Spinal cord (tissue), 10 donors: Measurements from ENCODE around the gene CGAS. TPM values are rescaled to one million over a fixed set of nuclear protein-coding genes. Genes with fewer than 3 reads are reported as not detected.

Source experiments
- DNase-seq, 6 donors: peaks; one replicate each; pipeline versions ENCODE4 v3.0.0 to v3.0.0-alpha.2; 2013 to 2015; ENCODE audit warnings: low spot score in 6 of 6, low read depth in 4 of 6
- H3K27ac ChIP-seq: one replicate; pipeline ENCODE4 v1.5.1; 2013; ENCODE audit warnings: low read depth, low read length, control low read depth
- H3K27me3 ChIP-seq: one replicate; pipeline ENCODE4 v1.6.1; 2013; ENCODE audit warnings: low read length; ENCODE audit not compliant: control insufficient read depth, insufficient read depth
- H3K36me3 ChIP-seq: one replicate; pipeline ENCODE4 v1.6.1; 2013; ENCODE audit warnings: low read length; ENCODE audit not compliant: control insufficient read depth, insufficient read depth
- H3K4me1 ChIP-seq: one replicate; pipeline ENCODE4 v1.6.1; 2013; ENCODE audit warnings: low read length; ENCODE audit not compliant: control insufficient read depth, insufficient read depth
- H3K4me3 ChIP-seq: one replicate; pipeline ENCODE4 v1.5.1; 2013; ENCODE audit warnings: low read depth, low read length, control low read depth
- H3K9me3 ChIP-seq: one replicate; pipeline ENCODE4 v1.6.1; 2013; ENCODE audit warnings: low read length; ENCODE audit not compliant: control insufficient read depth, insufficient read depth
- WGBS: methylation state at CpG from one replicate; pipeline ENCODE4 v1.1.5; 2013; ENCODE audit warnings: missing lambda C conversion rate; ENCODE audit not compliant: insufficient coverage; 5-methylcytosine and 5-hydroxymethylcytosine counted together
- long read RNA-seq, 4 donors: transcript quantifications; one replicate each; lab custom pipeline, GENCODE V29; 2026
- polyA plus RNA-seq, 2 donors: library from polyadenylated mRNA; unstranded; fragments of 120-200 nt; gene quantifications; one replicate each; pipeline ENCODE4 v1.2.1, GENCODE V29; 2013; ENCODE audit not compliant: insufficient read length in 2 of 2
- total RNA-seq, 2 donors: library from RNA; depleted of rRNA in 1 of 2; stranded (reverse); fragments of 120-200 nt in 1 of 2; fragments of >200 nt in 1 of 2; gene quantifications; one replicate each; pipeline versions ENCODE4 v1.2.3 to v1.2.4, GENCODE V29; 2013 to 2014
- donor health status: healthy.

The CGAS gene
- total RNA-seq (1 to 10 TPM; 5.1 to 7.4 TPM), polyA plus RNA-seq (1 to 10 TPM; 2.3 to 3.4 TPM)
- long read RNA-seq, donor 1, partial matches to known transcripts, result 0 of 1 reads
- long read RNA-seq, donor 1, other reads (novel, unspliced or antisense), result 0 of 1 reads
- long read RNA-seq, donor 2, result 0 reads
- long read RNA-seq, donor 3, result 0 reads
- long read RNA-seq, donor 4, partial matches to known transcripts, result 0 of 1 reads
- long read RNA-seq, donor 4, other reads (novel, unspliced or antisense), result 0 of 1 reads

DNA sequence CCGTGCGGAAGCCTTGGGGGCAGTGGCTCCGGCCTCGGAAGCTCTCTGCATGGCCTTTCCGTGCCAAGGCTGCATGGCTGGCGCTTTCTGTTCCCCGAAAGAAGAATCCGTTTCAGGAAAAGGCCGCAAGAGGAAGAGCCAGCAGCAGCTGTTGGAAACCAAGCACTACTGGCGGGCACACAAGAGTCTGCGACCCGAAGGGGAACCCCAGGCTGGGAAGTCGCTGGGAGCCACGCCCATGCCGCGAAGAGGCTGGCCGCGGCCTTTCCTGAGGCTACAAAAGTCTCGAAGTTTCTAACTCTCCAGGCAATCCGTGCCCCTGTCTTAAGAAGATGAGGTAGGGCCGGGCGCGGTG is at the start of gene CGAS:
Gene CGAS, minus strand, starts transcription at position 191 of the 355 bp plus-strand sequence. Its CDS starts 116 bp downstream, at position 75.
- no peaks in the 10 kb centered on the region for H3K36me3 ChIP-seq
- peak in 4 of 6 donors; percentile 7 to 45 (median 15) for DNase-seq
- H3K4me3 ChIP-seq, result peak within 1 kb of the TSS; percentile 56
- WGBS, result 16% methylated on average over 23 of the region's 23 CpGs
- H3K27me3 ChIP-seq, result peaks cover 12% of the 10 kb centered on the region
- H3K27ac ChIP-seq, result peak within 1 kb of the TSS; percentile 78
- no peaks in the 10 kb centered on the region for H3K9me3 ChIP-seq
- peaks cover 16% of the 10 kb centered on the region for H3K4me1 ChIP-seq

DNA sequence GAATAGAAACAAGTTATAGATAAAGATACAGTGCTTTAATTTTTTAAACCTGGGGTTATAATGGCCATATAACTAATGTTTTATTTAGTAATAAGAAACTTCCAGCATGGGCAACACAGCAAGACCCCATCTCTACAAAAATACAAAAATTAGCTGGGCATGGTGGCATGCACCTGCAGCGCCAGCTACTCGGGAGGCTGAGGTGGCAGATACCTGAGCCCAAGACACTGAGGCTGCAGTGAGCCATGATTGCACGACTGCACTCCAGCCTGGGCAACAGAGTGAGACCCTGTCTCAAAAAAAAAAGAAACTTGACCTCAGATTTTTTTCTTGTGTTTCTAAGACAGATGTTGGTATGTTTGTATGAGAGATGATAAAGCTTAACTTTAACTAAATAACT is 45.8 kb upstream of the CGAS start:
- Histone ChIP-seq H3K27ac (no peak overlapping the region), H3K36me3 (peaks cover 30% of the 10 kb centered on the region), H3K4me3 (no peak overlapping the region), H3K9me3 (no peaks in the 10 kb centered on the region), H3K4me1 (no peaks in the 10 kb centered on the region), H3K27me3 (no peaks in the 10 kb centered on the region)
- WGBS, result 96% methylated on average over 3 of the region's 3 CpGs
- no peak for DNase-seq

DNA sequence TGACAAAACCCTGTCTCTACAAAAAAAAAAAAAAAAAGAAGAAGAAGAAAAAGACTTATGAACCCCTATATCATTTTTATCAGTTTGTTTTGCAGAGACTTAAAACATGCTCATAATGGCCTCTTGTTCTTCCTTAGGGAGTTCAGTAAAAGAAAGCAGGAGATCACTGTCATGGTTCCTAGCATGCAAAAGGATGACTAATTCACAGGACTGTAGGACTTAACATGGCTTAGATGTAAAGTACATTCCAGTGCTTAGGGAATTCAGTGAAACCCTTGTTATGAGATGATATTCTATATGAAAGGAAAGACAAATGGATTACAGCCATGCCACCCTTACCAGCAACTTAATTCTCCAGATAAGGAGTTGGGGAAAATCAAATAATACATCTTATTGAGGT is 39.3 kb upstream of the CGAS start:
- Histone ChIP-seq H3K36me3 (peaks cover 42% of the 10 kb centered on the region), H3K27me3 (no peaks in the 10 kb centered on the region), H3K27ac (no peak overlapping the region), H3K9me3 (no peaks in the 10 kb centered on the region), H3K4me1 (no peaks in the 10 kb centered on the region), H3K4me3 (no peak overlapping the region)
- no peak for DNase-seq

DNA sequence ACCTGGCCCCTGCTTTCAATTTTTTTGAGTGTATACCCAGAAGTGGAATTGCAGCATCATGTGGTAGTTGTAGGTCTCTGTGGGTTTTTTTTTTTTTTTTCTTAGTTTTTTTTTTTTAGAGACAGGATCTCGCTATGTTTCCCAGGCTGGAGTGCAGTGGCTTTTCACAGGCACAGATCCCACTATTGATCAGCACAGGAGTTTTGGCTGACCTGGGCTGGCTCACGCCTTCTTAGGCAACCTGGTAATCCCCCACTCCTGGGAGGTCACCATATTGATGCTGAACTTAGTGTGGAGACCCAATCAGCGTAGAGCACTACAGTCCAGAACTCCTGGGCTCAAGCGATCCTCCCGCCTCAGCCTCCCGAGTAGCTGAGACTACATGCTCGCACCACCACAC is 35.4 kb upstream of the CGAS start:
- no peak overlapping the region for H3K4me3 ChIP-seq
- no peaks in the 10 kb centered on the region for H3K27me3 ChIP-seq
- 89% methylated on average over 5 of the region's 7 CpGs for WGBS
- H3K4me1 ChIP-seq, result no peaks in the 10 kb centered on the region
- H3K27ac ChIP-seq, result no peak overlapping the region
- H3K9me3 ChIP-seq, result no peaks in the 10 kb centered on the region
- no peak for DNase-seq
- H3K36me3 ChIP-seq, result peaks cover 45% of the 10 kb centered on the region

DNA sequence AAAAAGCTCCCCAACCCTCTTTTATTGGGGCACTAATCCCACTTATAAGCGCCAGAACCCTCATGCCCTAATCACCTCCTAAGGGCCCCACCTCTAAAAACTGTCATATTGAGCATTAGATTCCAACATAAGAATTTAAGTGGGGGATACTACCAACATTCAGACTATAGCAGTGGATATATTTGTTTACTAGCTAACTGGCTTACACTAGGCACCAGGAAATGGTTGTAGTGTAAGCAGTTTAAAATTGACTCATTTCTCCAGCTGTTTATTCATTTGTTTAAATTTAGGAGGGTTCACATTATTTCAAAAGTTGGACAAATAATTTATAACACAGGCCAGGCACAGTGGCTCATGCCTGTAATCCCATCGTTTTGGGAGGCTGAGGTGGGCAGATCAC is 32.3 kb upstream of the CGAS start:
- DNase-seq, result no peak
- Histone ChIP-seq H3K36me3 (peaks cover 60% of the 10 kb centered on the region), H3K9me3 (no peaks in the 10 kb centered on the region), H3K4me1 (no peaks in the 10 kb centered on the region), H3K27me3 (no peaks in the 10 kb centered on the region), H3K27ac (no peak overlapping the region), H3K4me3 (no peak overlapping the region)
- no CpG with 5 or more reads among the region's 2 CpGs for WGBS

DNA sequence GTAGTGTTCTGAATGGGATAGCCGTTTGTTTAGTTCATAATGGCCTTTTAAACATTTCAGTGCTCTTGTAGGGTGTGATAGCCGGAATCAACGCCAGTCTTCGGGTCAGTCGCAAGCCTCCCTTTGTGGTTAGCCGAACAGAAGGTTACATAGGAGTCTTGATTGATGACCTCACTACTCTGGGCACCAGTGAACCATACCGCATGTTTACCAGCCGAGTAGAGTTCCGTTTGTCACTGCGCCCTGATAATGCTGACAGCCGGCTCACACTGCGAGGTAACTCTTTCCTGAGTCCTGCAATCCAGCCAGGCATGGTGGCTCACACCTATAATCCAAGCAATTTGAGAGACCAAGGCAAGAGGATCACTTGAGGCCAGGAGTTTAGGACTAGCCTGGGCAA is 29.9 kb upstream of the CGAS start:
- H3K27ac ChIP-seq, result no peak overlapping the region
- H3K36me3 ChIP-seq, result peaks cover 68% of the 10 kb centered on the region
- WGBS, result 89% methylated on average over 11 of the region's 12 CpGs
- no peaks in the 10 kb centered on the region for H3K4me1 ChIP-seq
- no peak overlapping the region for H3K4me3 ChIP-seq
- no peaks in the 10 kb centered on the region for H3K27me3 ChIP-seq
- no peak for DNase-seq
- no peaks in the 10 kb centered on the region for H3K9me3 ChIP-seq

DNA sequence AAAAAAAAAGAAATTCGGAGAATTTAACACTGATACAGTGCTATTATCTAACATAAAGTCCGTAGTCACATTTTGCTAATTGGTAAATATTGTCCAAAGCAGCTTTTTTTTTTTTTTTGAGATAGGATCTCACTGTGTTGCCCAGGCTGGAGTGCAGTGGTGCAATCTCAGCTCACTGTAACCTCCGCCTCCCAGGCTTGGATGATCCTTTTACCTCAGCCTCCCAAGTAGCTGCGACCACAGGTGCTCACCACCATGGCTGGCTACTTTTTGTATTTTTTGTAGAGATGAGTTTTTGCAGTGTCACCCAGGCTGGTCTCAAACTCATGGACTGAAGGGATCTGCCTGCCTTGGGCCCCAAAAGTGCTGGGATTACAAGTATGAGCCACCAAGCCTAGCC is 25.3 kb upstream of the CGAS start:
- Histone ChIP-seq H3K27ac (no peak overlapping the region), H3K9me3 (no peaks in the 10 kb centered on the region), H3K27me3 (no peaks in the 10 kb centered on the region), H3K4me1 (no peaks in the 10 kb centered on the region), H3K36me3 (peaks cover 75% of the 10 kb centered on the region), H3K4me3 (no peak overlapping the region)
- no CpG with 5 or more reads among the region's 4 CpGs for WGBS
- DNase-seq, result no peak

DNA sequence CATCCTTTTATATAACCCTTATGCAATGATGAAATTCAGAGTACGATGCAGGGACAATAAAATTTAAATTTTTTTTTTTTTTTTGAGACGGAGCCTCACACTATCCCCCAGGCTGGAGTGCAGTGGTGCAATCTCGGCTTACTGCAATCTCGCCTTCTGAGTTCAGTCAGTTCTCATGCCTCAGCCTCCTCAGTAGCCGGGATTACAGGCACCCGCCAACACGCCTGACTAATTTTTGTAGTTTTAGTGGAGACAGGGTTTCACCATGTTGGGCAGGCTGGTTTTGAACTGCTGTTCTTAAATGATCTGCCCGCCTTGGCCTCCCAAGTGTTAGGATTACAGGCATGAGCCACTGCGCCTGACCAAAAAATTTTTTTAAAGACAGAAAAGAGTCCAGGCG is 24.6 kb upstream of the CGAS start:
- H3K27ac ChIP-seq, result no peak overlapping the region
- peaks cover 69% of the 10 kb centered on the region for H3K36me3 ChIP-seq
- H3K9me3 ChIP-seq, result no peaks in the 10 kb centered on the region
- WGBS, result 99% methylated on average over 8 of the region's 10 CpGs
- H3K27me3 ChIP-seq, result no peaks in the 10 kb centered on the region
- no peak for DNase-seq
- no peaks in the 10 kb centered on the region for H3K4me1 ChIP-seq
- H3K4me3 ChIP-seq, result no peak overlapping the region

DNA sequence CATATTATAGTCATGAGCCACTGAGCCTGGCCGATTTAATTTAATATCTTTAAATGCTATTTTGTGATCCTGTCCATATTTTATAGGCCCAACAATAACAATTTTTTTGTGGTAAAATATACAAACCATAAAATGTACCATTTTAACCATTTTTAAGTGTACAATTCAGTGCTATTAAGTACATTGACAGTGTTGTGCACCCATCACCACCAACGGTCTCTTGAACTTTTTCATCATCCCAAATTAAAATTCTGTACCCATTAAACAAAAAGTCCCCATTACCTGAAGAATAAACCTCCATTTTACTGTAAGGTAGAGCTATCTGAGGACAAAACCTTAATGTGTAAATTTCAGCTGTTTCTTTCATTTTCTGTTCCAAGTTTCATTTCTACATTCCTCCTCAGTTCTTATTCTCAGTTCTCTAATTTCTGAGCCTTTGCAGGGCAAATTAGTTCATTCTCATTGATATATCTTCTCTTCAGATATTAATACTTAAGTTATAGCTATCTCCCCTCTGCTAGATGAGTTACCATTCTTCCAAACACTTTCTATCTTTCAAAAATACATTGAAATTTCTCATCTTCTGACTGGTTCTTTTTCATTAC is 19.7 kb upstream of the CGAS start:
- peaks cover 70% of the 10 kb centered on the region for H3K36me3 ChIP-seq
- no peak for DNase-seq
- H3K27ac ChIP-seq, result no peak overlapping the region
- H3K4me1 ChIP-seq, result no peaks in the 10 kb centered on the region
- H3K9me3 ChIP-seq, result no peaks in the 10 kb centered on the region
- H3K27me3 ChIP-seq, result no peaks in the 10 kb centered on the region
- no CpG with 5 or more reads among the region's 2 CpGs for WGBS
- H3K4me3 ChIP-seq, result no peak overlapping the region
